Progenitor cell of endocrine pancreas (in vitro differentiated cells): ENCODE results near the gene BOC. TPM values are rescaled to one million over a fixed set of nuclear protein-coding genes. Genes with fewer than 3 reads are reported as not detected.
"Not testable (repeated sequence)": the region's sequence is repeated elsewhere in the genome, so short reads cannot be mapped to it uniquely, and the experiment has no call there.

ENCODE experiments used
- DNase-seq: peaks from one replicate; pipeline ENCODE4 v3.0.0; 2021; ENCODE audit warnings: low spot score; ENCODE audit not compliant: unreplicated experiment
- H3K27ac Mint-ChIP-seq: 2 replicates; pipeline ENCODE4 v1.8.0; 2021; ENCODE audit warnings: mild to moderate bottlenecking, moderate library complexity, mixed read lengths
- H3K27me3 Mint-ChIP-seq: 2 replicates; pipeline ENCODE4 v1.8.0; 2021; ENCODE audit warnings: mixed read lengths
- H3K36me3 Mint-ChIP-seq: 2 replicates; pipeline ENCODE4 v1.8.0; 2022; ENCODE audit warnings: mixed read lengths; ENCODE audit not compliant: insufficient read depth
- H3K4me1 Mint-ChIP-seq: 2 replicates; pipeline ENCODE4 v1.8.0; 2021; ENCODE audit warnings: low read depth, mixed read lengths
- H3K4me3 Mint-ChIP-seq: 2 replicates; pipeline ENCODE4 v1.8.0; 2021; ENCODE audit warnings: low read depth, mild to moderate bottlenecking, moderate library complexity, mixed read lengths
- H3K9me3 Mint-ChIP-seq: 2 replicates; pipeline ENCODE4 v1.8.0; 2021; ENCODE audit warnings: low read depth, mixed read lengths
- total RNA-seq: library from RNA; stranded (reverse); gene quantifications from 2 replicates; pipeline ENCODE4 v1.2.1, GENCODE V29; 2021
- TF ChIP-seq, protein P1 (sequence below): fragments of 200-600 bp; sonication (generic); IDR thresholded peaks from one replicate; pipeline ENCODE4 v1.5.0; 2021; ENCODE audit warnings: antibody characterized with exemption, mild to moderate bottlenecking; ENCODE audit not compliant: unreplicated experiment

The BOC gene
- total RNA-seq, 1 donor from 2014 or later = 10.8 TPM

GRCh38 chr3:113166719-113167492 is 44.5 kb upstream of the BOC start:
- Mint-ChIP-seq H3K27me3 (peaks cover 7% of the 10 kb centered on the region), H3K36me3 (no peaks in the 10 kb centered on the region), H3K4me1 (peaks cover 2% of the 10 kb centered on the region), H3K27ac (peak overlapping the region; percentile 87), H3K4me3 (no peak overlapping the region), H3K9me3 (no peaks in the 10 kb centered on the region)
- no peak for DNase-seq
- TF ChIP-seq, protein P1, sequence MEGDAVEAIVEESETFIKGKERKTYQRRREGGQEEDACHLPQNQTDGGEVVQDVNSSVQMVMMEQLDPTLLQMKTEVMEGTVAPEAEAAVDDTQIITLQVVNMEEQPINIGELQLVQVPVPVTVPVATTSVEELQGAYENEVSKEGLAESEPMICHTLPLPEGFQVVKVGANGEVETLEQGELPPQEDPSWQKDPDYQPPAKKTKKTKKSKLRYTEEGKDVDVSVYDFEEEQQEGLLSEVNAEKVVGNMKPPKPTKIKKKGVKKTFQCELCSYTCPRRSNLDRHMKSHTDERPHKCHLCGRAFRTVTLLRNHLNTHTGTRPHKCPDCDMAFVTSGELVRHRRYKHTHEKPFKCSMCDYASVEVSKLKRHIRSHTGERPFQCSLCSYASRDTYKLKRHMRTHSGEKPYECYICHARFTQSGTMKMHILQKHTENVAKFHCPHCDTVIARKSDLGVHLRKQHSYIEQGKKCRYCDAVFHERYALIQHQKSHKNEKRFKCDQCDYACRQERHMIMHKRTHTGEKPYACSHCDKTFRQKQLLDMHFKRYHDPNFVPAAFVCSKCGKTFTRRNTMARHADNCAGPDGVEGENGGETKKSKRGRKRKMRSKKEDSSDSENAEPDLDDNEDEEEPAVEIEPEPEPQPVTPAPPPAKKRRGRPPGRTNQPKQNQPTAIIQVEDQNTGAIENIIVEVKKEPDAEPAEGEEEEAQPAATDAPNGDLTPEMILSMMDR = no peak

GRCh38 chr3:113167825-113168801 is 43.2 kb upstream of the BOC start:
- H3K27ac Mint-ChIP-seq = no peak overlapping the region

DNA sequence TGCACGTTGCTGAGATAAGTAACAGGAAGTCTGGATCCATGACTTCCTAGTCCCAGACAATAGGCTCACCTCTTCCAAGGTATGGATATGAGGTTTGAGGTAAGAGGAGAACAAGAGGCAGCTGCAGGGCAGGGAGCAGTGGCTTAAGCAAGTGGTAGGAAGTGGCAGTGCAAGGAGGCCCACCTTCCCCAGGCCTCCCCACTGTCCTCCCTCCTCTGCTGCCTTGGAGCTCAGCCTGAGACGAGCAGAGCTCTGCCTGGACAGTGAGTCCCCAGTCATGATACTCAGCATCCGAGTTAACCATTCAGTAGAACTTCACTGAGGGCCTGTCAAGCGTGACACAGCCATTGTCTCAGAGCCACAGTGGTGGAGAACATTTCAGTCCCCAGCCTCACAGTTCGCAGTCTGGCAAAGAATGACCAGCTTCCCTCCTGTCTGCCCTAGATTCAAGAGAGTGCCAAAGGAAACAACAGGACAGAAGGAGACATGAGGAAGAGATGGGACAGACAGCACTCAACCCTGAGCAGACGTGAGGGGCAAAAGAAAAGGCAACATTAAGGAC is 41.4 kb upstream of the BOC start:
- Mint-ChIP-seq H3K9me3 (no peaks in the 10 kb centered on the region), H3K27ac (no peak overlapping the region), H3K4me3 (no peak overlapping the region), H3K27me3 (peaks cover 5% of the 10 kb centered on the region), H3K4me1 (peaks cover 2% of the 10 kb centered on the region), H3K36me3 (no peaks in the 10 kb centered on the region)
- DNase-seq = no peak
- TF ChIP-seq, protein P1 = no peak

More at GRCh38 chr3:113167825-113168801, 43.2 kb upstream of the BOC start:
- peaks cover 2% of the 10 kb centered on the region for H3K4me1 Mint-ChIP-seq
- TF ChIP-seq, protein P1 = no peak
- no peaks in the 10 kb centered on the region for H3K9me3 Mint-ChIP-seq
- no peak overlapping the region for H3K4me3 Mint-ChIP-seq
- no peak for DNase-seq
- no peaks in the 10 kb centered on the region for H3K36me3 Mint-ChIP-seq
- peaks cover 5% of the 10 kb centered on the region for H3K27me3 Mint-ChIP-seq

- TF ChIP-seq, protein P1 = no peak
- Mint-ChIP-seq H3K27me3 (peaks cover 5% of the 10 kb centered on the region), H3K27ac (no peak overlapping the region), H3K9me3 (no peaks in the 10 kb centered on the region), H3K36me3 (no peaks in the 10 kb centered on the region), H3K4me3 (no peak overlapping the region), H3K4me1 (peaks cover 2% of the 10 kb centered on the region)
- DNase-seq = no peak
Measured at GRCh38 chr3:113170771-113171170, 40.6 kb upstream of the BOC start.

DNA sequence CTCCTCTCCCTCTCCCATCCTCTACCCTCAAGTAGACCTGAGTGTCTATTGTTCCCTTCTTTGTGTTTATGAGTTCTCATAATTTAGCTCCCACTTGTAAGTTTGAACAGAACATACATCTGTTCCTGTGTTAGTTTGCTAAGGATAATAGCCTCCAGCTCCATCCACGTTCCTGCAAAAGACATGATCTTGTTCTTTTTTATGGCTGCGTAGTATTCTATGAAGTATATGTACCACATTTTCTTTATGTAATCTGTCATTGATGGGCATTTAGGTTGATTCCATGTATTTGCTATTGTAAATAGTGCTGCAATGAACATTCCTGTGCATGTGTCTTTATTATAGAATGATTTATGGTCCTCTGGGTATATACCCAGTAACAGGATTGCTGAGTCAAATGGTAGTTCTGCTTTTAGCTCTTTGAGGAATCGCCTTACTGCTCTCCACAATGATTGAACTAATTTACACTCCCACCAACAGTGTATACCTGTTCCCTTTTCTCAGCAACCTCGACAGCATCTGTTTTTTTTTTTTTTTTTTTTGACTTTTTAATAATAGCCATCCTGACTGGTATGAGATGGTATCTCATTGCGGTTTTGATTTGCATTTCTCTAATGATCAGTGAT is 39.6 kb upstream of the BOC start:
- not testable (repeated sequence) for H3K4me3 Mint-ChIP-seq, H3K9me3 Mint-ChIP-seq, H3K4me1 Mint-ChIP-seq, DNase-seq, H3K36me3 Mint-ChIP-seq, H3K27ac Mint-ChIP-seq, H3K27me3 Mint-ChIP-seq
